LHCN-M2 (cell line): ENCODE data around the gene KCNN1. TPM values are rescaled to one million over a fixed set of nuclear protein-coding genes. Genes with fewer than 3 reads are reported as not detected.
"Not testable (repeated sequence)": the region's sequence is repeated elsewhere in the genome, so short reads cannot be mapped to it uniquely, and the experiment has no call there.

Source experiments
- DNase-seq: peaks from one replicate; pipeline ENCODE4 v3.0.0-alpha.2; 2012; ENCODE audit warnings: low read depth
- total RNA-seq: library from RNA; depleted of rRNA; stranded (reverse); fragments of >200 nt; gene quantifications from 2 replicates; pipeline ENCODE4 v1.2.3, GENCODE V29; 2014

Gene KCNN1
- total RNA-seq, 1 experiment from 2014 or later, result 0.06 TPM

- DNase-seq, result no peak
Measured at GRCh38 chr19:17969096-17969792, 2.3 kb downstream of the KCNN1 start.

GRCh38 chr19:17972230-17972629 lies 5.3 kb downstream of the KCNN1 start:
- DNase-seq, result no peak

- no peak for DNase-seq
Measured at GRCh38 chr19:17973759-17974158, 6.9 kb downstream of the KCNN1 start.

GRCh38 chr19:17974551-17974950 lies 7.6 kb downstream of the KCNN1 start:
- DNase-seq, result no peak

GRCh38 chr19:17975032-17975431 lies 8.1 kb downstream of the KCNN1 start:
- DNase-seq, result no peak

- no peak for DNase-seq
Measured at GRCh38 chr19:17977021-17977420, 10.1 kb downstream of the KCNN1 start.

- no peak for DNase-seq
Measured at GRCh38 chr19:17977488-17977887, 10.6 kb downstream of the KCNN1 start.

- DNase-seq, result no peak
Measured at GRCh38 chr19:17981611-17982010, 14.7 kb downstream of the KCNN1 start.

- no peak for DNase-seq
Measured at GRCh38 chr19:17982430-17982829, 15.5 kb downstream of the KCNN1 start.

- DNase-seq, result no peak
Measured at GRCh38 chr19:17985037-17985818, 18.3 kb downstream of the KCNN1 start.

- DNase-seq, result not testable (repeated sequence)
Measured at GRCh38 chr19:17986569-17986968, 19.7 kb downstream of the KCNN1 start.

- DNase-seq, result no peak
Measured at GRCh38 chr19:17988161-17988560, 21.3 kb downstream of the KCNN1 start.

- DNase-seq, result no peak
Measured at GRCh38 chr19:17989425-17990094, 22.7 kb downstream of the KCNN1 start.

- DNase-seq, result no peak
Measured at GRCh38 chr19:17993076-17993813, 26.3 kb downstream of the KCNN1 start.

GRCh38 chr19:17996826-17997316 lies 30.0 kb downstream of the KCNN1 start:
- peak; percentile 63 for DNase-seq

- peak; percentile 41 for DNase-seq
Measured at GRCh38 chr19:17997969-17998826, 31.3 kb downstream of the KCNN1 start.

- DNase-seq, result no peak
Measured at GRCh38 chr19:17998827-17999150, 31.9 kb downstream of the KCNN1 start.

- DNase-seq, result no peak
Measured at GRCh38 chr19:17999684-18000479, 33.0 kb downstream of the KCNN1 start.

- no peak for DNase-seq
Measured at GRCh38 chr19:18000480-18000914, 33.6 kb downstream of the KCNN1 start.
